HL-60 (cell line): ENCODE data around the gene COLEC11.

Experiments used
- DNase-seq, 2 experiments: peaks; one replicate each; pipeline ENCODE4 v3.0.0-alpha.2; 2010 to 2020; ENCODE audit warnings: low read depth in 1 of 2, low spot score in 1 of 2
- H3K27ac ChIP-seq: fragments of 250-450 bp; sonication (Bioruptor Pico); replicated peaks from 2 replicates; pipeline ENCODE4 v1.5.1; 2020; ENCODE audit warnings: mild to moderate bottlenecking, moderate library complexity
- H3K27me3 ChIP-seq: fragments of 250-450 bp; sonication (Bioruptor Pico); 2 replicates; pipeline ENCODE4 v1.5.1; 2021; ENCODE audit warnings: mild to moderate bottlenecking, moderate library complexity; ENCODE audit not compliant: insufficient read depth, poor library complexity, severe bottlenecking
- H3K4me3 ChIP-seq: replicated peaks from 2 replicates; pipeline ENCODE4 v1.5.1; 2011; ENCODE audit warnings: mild to moderate bottlenecking, control low read depth, low read length; ENCODE audit not compliant: insufficient read depth
- GABPA ChIP-seq: IDR thresholded peaks from 2 replicates; pipeline ENCODE4 v1.6.1; 2012; ENCODE audit warnings: low read depth
- POLR2AphosphoS5 ChIP-seq: IDR thresholded peaks from 2 replicates; pipeline ENCODE4 v1.6.1; 2012; ENCODE audit warnings: low read depth
- SPI1 ChIP-seq: IDR thresholded peaks from 2 replicates; pipeline ENCODE4 v1.6.1; 2012; ENCODE audit warnings: low read depth, mild to moderate bottlenecking, borderline replicate concordance
- TF ChIP-seq, protein P1 (sequence below): IDR thresholded peaks from one replicate; pipeline ENCODE4 v1.5.1; 2011; ENCODE audit warnings: low read length, control low read depth, inconsistent platforms; ENCODE audit not compliant: insufficient read depth
- TF ChIP-seq, protein P2 (sequence below): IDR thresholded peaks from 2 replicates; pipeline ENCODE4 v1.6.1; 2012; ENCODE audit warnings: low read depth; ENCODE audit not compliant: insufficient replicate concordance

The COLEC11 gene

DNA sequence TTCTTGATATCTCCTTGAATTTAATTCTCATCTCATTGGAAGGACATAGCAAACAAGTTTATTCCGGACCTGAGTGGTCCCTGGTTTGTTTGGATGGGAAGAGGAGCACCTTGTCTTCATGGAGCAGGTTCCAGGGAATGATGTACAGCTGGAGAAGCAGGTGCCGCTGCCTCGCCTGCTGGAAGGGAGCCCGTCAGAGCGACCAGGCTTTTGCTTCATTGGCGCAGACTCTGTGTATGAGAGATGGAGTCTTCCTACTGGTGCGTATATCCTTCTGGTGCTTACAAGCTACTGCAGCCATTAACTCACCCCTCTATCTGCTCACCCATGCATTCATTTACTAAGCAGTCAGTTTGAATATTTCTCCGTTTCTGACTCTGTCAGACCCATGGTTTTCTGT, 51.5 kb downstream of the COLEC11 start:
- Histone ChIP-seq H3K27ac (no peak overlapping the region), H3K27me3 (peaks cover 1% of the 10 kb centered on the region), H3K4me3 (no peak overlapping the region)
- TF ChIP-seq POLR2AphosphoS5 = no peak
- no peak for TF ChIP-seq SPI1
- TF ChIP-seq, protein P1, sequence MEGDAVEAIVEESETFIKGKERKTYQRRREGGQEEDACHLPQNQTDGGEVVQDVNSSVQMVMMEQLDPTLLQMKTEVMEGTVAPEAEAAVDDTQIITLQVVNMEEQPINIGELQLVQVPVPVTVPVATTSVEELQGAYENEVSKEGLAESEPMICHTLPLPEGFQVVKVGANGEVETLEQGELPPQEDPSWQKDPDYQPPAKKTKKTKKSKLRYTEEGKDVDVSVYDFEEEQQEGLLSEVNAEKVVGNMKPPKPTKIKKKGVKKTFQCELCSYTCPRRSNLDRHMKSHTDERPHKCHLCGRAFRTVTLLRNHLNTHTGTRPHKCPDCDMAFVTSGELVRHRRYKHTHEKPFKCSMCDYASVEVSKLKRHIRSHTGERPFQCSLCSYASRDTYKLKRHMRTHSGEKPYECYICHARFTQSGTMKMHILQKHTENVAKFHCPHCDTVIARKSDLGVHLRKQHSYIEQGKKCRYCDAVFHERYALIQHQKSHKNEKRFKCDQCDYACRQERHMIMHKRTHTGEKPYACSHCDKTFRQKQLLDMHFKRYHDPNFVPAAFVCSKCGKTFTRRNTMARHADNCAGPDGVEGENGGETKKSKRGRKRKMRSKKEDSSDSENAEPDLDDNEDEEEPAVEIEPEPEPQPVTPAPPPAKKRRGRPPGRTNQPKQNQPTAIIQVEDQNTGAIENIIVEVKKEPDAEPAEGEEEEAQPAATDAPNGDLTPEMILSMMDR = no peak
- TF ChIP-seq GABPA = no peak
- TF ChIP-seq, protein P2, sequence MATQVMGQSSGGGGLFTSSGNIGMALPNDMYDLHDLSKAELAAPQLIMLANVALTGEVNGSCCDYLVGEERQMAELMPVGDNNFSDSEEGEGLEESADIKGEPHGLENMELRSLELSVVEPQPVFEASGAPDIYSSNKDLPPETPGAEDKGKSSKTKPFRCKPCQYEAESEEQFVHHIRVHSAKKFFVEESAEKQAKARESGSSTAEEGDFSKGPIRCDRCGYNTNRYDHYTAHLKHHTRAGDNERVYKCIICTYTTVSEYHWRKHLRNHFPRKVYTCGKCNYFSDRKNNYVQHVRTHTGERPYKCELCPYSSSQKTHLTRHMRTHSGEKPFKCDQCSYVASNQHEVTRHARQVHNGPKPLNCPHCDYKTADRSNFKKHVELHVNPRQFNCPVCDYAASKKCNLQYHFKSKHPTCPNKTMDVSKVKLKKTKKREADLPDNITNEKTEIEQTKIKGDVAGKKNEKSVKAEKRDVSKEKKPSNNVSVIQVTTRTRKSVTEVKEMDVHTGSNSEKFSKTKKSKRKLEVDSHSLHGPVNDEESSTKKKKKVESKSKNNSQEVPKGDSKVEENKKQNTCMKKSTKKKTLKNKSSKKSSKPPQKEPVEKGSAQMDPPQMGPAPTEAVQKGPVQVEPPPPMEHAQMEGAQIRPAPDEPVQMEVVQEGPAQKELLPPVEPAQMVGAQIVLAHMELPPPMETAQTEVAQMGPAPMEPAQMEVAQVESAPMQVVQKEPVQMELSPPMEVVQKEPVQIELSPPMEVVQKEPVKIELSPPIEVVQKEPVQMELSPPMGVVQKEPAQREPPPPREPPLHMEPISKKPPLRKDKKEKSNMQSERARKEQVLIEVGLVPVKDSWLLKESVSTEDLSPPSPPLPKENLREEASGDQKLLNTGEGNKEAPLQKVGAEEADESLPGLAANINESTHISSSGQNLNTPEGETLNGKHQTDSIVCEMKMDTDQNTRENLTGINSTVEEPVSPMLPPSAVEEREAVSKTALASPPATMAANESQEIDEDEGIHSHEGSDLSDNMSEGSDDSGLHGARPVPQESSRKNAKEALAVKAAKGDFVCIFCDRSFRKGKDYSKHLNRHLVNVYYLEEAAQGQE = no peak
- DNase-seq = no peak

DNA sequence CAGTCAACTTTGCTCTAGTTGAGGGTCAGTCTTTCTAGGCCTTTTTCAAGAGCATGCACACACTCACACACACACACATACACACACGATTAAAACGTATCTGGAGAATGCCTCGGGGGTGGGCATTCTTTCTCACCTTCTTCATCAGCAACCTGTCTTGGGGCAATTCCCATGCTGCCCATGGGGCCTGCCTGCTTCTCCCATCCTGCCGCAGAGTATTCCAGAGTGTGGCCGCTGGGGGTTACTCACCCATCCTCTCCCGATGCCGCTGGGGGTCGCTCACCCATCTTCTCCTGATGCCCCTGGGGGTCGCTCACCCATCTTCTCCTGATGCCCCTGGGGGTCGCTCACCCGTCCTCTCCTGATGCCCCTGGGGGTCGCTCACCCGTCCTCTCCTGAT, 52.3 kb downstream of the COLEC11 start:
- TF ChIP-seq POLR2AphosphoS5 = no peak
- no peak for DNase-seq
- Histone ChIP-seq H3K4me3 (no peak overlapping the region), H3K27me3 (peaks cover 9% of the 10 kb centered on the region), H3K27ac (no peak overlapping the region)

DNA sequence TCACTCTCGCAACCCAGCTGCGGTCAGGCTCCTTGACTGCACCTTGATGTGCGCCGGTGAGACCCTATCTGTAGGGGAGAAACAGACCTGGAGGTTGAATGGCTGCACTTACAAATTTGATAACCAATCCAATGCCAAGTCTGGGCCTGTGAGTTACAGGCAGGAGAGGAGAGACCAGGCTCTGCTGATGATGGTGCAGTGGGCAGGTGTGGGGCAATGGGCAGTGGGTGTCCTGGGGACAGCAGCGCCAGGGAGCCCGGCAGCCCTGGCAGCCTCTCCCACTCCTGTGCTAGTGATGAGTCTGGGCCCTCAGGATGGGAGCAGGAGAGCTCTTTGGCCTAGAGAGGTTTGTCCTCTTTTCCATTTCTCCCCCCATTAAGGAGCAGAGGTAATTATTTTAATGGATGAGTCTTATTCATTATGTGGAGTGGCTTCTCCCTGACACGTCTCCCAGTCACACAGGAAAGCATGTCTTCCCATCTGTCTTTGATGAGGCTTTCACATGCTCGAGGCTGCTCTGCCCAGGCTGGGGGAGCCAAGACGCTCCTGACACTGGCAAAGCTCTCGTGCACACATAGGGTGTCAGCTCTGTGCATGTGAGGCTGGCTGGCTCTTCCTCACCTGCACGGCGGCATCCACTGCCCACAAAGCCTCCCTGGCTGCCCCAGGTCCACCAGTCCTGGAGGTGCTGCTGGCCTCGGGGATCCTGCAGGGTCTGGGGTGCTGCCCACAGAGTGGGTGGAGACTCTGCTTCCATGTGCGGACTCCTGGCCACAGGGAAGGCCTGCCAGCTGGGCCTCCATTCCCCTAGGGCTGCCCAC, 53.1 kb downstream of the COLEC11 start:
- peaks cover 14% of the 10 kb centered on the region for H3K27me3 ChIP-seq
- TF ChIP-seq SPI1 (no peak), POLR2AphosphoS5 (no peak), GABPA (no peak)
- TF ChIP-seq, protein P1 = no peak
- TF ChIP-seq, protein P2 = no peak
- H3K4me3 ChIP-seq = no peak overlapping the region
- no peak for DNase-seq
- H3K27ac ChIP-seq = no peak overlapping the region

DNA sequence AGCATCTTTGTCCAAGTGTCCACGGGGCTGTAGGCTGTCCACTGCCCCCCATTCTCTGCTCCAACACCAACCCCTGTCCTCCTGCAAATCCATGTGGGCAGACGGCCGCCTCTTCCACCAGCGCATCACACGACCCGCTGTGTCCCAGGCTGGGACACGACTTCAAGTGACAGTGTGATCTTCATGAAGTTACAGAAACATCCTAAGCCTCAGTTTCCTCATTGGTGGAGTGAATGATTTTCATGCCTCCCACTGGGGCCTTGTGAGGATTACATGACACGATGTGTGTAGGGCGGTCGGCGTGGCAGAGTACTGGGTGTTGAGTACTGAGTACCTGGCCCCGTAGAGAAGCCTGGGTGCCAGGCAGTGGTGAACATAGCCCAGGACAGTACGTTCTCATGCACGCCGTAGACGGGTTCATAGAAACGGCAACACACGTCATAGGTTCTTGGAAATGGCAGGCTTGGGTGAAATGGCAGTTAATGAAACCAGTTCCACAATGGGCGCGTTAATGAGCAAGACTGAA, 53.8 kb downstream of the COLEC11 start:
- Histone ChIP-seq H3K27ac (no peak overlapping the region), H3K27me3 (peaks cover 14% of the 10 kb centered on the region)

More for the DNA sequence above, 53.8 kb downstream of the COLEC11 start:
- H3K4me3 ChIP-seq = no peak overlapping the region
- TF ChIP-seq, protein P1 = no peak
- no peak for TF ChIP-seq GABPA
- TF ChIP-seq, protein P2 = no peak
- TF ChIP-seq POLR2AphosphoS5 = no peak
- TF ChIP-seq SPI1 = no peak
- no peak for DNase-seq
